Activated T-cell treated with anti-CD3 and anti-CD28 coated beads, Interleukin-2, amount 50 U/mL, for 1 hour (primary cell): Measurements from ENCODE around the gene CDADC1.
"Not testable (repeated sequence)": the region's sequence is repeated elsewhere in the genome, so short reads cannot be mapped to it uniquely, and the experiment has no call there.

Source experiments
- DNase-seq: peaks from one replicate; pipeline ENCODE4 v3.0.0-alpha.2; 2020

Gene CDADC1

DNA sequence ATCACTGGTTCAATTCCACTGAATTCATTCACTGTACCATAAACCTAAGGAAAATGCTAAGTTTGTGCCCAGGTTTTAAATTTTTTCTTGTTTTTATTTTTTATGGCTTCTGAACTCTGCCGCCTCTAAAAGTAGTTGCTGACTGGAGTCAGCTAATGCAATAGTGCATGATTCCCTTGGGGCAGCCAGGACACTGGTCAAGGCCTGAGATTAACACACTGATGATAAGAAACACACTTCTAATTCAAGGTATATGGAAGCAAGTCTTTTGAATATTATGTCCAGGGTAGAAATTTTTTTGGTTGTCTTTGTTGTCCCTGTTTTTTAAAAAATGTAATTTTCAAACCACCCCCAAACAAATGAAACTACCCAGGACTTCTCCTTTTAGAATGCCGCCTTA is 72.2 kb downstream of the CDADC1 start:
- DNase-seq, result no peak

DNA sequence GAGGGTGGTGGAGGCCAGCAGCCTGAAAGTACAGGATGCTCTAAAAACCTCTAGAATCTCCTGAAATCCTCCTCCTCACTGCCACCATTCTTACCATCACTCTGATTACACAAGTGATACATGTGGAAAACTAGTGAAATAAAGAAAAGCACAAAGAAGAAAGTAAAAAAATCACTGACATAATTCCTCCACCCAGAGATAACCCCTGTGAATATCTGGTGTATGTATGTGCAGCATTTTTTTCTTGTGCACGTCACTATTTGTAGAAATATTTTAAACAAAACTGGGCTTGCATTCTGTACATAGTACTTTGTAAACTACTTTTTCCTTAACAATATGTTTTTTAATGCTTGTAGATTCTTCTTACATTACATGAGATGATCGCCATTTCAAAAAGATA is 73.2 kb downstream of the CDADC1 start:
- no peak for DNase-seq

DNA sequence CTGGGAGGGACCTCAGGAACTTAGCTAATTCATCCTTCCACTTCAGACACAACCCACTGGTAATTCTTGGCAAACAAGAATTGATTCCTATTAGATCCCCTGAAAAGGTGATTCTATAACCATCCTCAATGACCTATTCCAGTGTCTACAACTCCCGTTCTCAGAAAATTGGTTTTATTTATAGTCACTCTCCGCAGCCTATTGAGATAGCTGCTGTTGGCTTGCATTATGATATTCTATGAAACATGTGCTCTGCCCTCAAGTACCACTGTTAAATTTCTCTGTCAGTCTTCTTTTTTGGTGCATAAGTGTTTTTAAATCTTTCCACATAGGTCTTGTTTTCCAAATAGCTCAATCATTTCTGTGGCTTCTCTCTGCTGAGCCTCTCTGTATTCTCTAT is 75.0 kb downstream of the CDADC1 start:
- DNase-seq, result no peak

DNA sequence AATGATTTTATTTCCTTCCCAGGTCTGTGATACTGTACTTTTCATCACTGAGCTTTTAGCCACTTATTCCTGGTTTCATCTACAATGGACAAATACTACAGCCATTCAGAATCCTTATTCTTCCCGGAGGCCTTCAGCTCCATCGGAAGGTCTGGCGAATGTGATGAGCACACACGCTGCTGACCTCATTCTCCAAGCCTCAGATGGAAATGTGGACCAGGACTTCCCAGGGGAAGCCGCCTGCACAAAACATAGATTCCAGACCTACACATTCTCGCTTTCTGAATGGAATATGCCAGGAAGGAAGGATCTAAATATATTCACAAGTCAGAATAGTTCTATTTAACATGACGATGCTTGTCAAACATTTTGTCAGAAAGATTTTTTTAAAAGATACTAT is 75.6 kb downstream of the CDADC1 start:
- no peak for DNase-seq

DNA sequence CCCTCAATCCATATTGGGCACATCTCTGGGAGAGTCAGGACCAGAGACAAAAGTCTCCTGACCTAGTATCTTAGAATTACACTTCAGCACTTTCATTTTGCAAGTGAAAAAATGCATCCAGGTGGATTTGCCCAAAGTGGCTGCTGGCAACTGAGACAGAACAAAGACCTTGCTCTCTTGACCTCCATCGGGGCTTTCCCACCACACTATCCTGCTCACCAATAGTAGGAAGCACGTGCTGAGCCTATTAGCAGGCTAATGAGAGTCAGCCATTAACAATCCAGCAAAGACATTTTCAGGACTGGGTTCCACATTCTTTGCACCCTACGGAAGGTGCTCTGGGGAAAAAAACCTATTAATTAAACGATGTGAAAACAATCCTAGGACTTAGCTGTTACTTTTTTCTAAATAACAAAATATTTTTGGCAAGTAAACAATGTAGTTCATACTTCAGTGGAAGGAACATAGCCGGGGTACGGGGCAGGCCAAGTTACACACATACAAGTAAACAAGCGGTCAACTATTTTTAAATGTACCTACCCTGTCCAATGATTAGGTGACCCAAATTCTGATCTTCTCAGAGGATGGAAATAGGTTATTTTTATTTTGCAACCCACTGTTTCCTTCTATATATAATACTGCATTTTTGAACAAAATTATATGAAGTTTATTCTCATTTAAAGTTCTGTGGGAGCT is 78.6 kb downstream of the CDADC1 start:
- no peak for DNase-seq

DNA sequence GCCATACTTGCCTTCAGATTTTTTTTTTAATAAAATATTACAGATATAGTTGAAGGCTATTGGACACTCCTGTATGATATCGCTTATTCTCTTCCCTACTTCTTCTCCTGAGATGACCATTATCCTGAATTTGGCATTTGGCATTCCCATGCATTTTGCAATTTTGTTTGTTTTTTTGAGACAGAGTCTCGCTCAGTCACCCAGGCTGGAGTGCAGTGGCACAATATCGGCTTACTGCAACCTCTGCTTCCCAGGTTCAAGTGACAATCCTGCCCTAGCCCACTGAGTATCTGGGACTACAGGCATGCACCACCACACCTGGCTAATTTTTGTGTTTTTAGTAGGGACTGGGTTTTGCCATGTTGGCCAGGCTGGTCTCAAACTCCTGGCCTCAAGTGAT is 79.4 kb downstream of the CDADC1 start:
- not testable (repeated sequence) for DNase-seq

DNA sequence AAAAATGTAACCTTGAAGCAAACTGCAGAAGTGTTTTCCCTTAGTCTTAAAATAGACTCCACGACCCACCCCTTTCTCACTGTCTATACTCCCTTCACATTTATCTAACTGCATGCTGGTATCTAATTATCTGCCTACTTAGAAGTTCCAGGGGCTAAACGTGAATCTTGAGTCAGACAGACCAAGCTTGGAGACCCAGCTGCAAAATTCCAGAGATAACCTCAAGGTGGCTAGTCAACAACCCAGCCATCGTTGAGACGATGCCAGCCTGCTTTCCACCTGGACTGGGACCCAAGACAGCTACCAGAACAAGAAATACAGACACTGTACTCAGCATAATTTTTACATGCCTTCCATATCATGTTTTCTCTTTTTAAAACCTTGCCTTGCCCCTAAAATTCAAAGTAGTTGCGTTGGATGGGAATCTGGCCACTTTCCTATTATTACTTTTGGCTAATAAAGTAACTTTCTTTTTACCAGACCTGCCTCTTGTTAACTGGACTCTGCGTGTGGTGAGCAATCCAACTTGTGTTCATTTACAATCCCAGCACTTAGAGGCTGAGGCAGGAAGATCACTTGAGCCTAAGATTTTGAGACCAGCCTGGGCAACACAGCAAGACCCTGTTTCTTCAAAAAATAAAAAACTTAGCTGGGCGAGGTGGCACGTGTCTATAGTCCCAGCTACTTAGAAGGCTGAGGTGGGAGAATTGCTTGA is 82.3 kb downstream of the CDADC1 start:
- DNase-seq, result no peak

DNA sequence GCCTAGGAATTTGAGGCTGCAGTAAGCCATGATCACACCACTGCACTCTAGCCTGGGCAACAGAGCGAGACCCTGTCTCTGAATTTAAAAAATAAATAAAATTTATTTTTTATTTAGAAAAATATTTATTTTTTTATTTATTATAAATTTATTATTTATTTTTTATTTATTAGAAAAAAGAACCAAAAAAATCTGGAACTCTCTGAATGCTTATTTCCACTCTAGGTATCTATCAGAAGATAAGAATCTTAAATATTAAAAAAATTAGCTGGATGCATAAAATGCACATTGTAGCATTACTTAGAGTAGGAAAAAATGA is 82.8 kb downstream of the CDADC1 start:
- no peak for DNase-seq

DNA sequence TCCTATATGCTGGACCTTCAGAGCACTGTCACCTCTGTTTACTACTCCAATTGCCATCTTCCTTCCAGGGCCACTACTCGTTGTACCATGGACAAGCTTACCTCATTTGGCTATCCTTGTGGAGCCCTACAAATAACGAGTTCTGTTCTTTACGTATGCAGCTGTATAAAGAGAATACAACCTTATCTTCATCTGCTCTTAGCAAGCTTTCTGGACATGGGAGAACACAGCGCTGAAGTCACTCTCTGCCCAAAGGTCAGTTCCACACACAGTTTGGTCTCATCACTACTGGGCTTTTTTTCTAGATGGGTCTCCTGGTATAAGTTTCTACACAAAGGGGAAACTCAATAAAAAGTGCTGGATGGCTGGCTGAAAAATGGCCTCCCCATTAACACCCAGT is 88.9 kb downstream of the CDADC1 start:
- DNase-seq, result no peak

DNA sequence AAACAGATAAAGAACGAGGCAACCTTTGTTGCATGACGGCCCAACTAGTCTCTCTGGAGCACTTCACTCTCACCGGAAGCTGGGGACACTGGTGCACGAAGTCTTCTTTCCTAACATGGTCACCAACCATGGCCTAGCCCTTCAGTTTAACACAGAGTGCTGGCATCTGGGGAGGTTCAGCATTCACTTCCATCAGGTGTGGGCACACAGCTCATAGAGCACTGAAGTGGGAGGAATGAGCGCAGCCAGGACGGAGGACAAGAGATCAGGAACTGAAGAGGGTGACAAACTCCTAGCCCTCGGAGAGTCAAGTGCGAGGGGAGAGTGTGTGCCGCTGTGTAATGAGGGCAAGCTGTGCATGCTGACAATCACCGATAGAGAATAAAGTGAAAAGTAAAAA is 92.4 kb downstream of the CDADC1 start:
- DNase-seq, result no peak

DNA sequence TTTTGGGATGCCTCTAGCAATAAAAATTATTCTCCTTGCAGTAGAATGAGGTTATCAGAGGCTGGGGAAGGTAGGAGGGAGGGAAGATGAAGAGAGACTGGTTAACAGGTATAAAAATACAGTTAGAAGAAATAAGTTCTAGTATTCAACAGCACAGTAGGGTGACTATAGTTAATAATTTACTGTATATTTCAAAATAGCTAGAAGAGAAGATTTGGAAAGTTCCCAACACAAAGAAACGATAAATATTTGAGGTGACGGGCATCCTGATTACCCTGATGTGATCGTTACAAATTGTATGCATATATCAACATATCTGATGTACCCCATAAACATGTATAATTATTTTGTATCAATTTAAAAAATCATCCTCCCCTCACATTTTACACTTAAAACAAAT is 93.8 kb downstream of the CDADC1 start:
- DNase-seq, result no peak

DNA sequence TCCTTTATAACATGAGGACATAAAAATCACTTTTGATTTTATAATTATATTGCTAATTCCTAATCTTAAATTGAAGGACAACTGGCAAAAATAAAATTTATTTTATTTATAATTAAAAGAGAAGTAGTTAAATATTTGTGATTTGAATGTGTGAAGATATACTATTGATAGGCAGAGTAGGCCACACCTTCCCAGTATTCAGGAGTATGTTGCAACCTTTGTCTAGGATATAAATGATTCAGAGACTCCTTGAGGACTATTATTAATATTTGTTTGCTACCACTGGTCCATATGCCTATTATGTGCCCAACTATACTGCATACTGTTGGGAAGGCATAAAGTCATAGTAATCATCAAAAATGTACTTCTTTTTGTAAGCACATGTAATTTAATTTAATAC is 94.2 kb downstream of the CDADC1 start:
- DNase-seq, result no peak

DNA sequence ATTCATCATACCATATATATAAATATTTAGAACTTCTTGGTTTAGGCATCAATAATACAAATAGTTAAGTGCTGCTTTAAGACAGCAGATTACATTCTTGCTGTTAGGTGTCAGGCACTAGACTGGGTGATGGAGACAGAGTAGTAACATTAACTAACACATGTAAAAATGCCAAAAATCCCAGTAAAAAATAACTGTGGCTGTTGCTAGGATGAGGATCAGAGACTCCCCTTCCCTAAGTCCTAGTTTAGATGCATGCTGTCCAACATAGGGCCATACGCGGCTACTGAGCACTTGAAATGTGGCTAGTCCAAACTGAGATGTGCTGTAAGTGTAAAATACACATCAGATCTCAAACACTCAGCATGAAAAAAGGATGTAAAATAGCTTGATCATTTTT is 94.7 kb downstream of the CDADC1 start:
- DNase-seq, result no peak
